Kidney (tissue), 14 donors: Measurements from ENCODE around the gene IMPA2. TPM values are rescaled to one million over a fixed set of nuclear protein-coding genes. Genes with fewer than 3 reads are reported as not detected.
A peak's percentile ranks its signal among the peaks of the same experiment; 100 is the strongest.

Experiments
- DNase-seq, 5 donors: peaks; one replicate each; pipeline ENCODE4 v3.0.0-alpha.2; 2013 to 2020
- FAIRE-seq: peaks from 2 replicates; lab custom pipeline; 2012; peaks lifted over from hg19 to GRCh38; lab: Jason Lieb, UNC
- H3K27ac ChIP-seq, 2 donors: one replicate each; pipeline ENCODE4 v1.7.0; 2013; ENCODE audit warnings: low read depth in 2 of 2, low read length in 2 of 2, inconsistent platforms in 1 of 2
- H3K27me3 ChIP-seq: one replicate; pipeline ENCODE4 v1.7.1; 2013; ENCODE audit warnings: low read length, inconsistent platforms; ENCODE audit not compliant: control insufficient read depth, insufficient read depth
- H3K36me3 ChIP-seq, 3 donors: one replicate each; pipeline versions ENCODE4 v1.7.0 to v1.7.1; 2013; ENCODE audit warnings: low read length in 3 of 3, control low read depth in 1 of 3, inconsistent platforms in 1 of 3; ENCODE audit not compliant: insufficient read depth in 3 of 3, control insufficient read depth in 2 of 3
- H3K4me1 ChIP-seq, 3 donors: one replicate each; pipeline versions ENCODE4 v1.7.0 to v1.7.1; 2013; ENCODE audit warnings: low read length in 3 of 3, inconsistent platforms in 1 of 3, low read depth in 1 of 3; ENCODE audit not compliant: control insufficient read depth in 2 of 3, insufficient read depth in 2 of 3
- H3K4me3 ChIP-seq, 3 donors: one replicate each; pipeline versions ENCODE4 v1.7.0 to v1.8.1; 2013; ENCODE audit warnings: low read length in 3 of 3, control low read depth in 1 of 3, inconsistent platforms in 1 of 3
- H3K9ac ChIP-seq, 3 donors: one replicate each; pipeline versions ENCODE4 v1.7.0 to v1.7.1; 2013; ENCODE audit warnings: low read length in 3 of 3, control low read depth in 1 of 3, inconsistent platforms in 1 of 3
- H3K9me3 ChIP-seq, 3 donors: one replicate each; pipeline versions ENCODE4 v1.7.0 to v1.7.1; 2013; ENCODE audit warnings: low read length in 3 of 3, control low read depth in 1 of 3, inconsistent platforms in 1 of 3; ENCODE audit not compliant: control insufficient read depth in 2 of 3, insufficient read depth in 1 of 3
- CTCF ChIP-seq: IDR thresholded peaks from 3 replicates; pipeline ENCODE4 v1.5.1; 2012; ENCODE audit warnings: mild to moderate bottlenecking, moderate library complexity, borderline replicate concordance; ENCODE audit not compliant: insufficient read depth; ENCODE audit errors: extremely low read depth
- intact Hi-C: fragments of 100-400 bp; cut with DNase I; formaldehyde crosslinking; loops from one replicate; pipeline ENCODE4 v1.11.1; 2022
- polyA plus RNA-seq: library from polyadenylated mRNA; stranded (reverse); fragments of 350-450 nt; fragmentation: Illumina TruSeq; extraction: RNeasy Lipid Tissue Mini Kit (QIAGEN cat#74804); gene quantifications from one replicate; pipeline ENCODE4 v1.2.3, GENCODE V29; 2014; ENCODE audit warnings: low read depth, low replicate concordance; ENCODE audit not compliant: insufficient read depth
- total RNA-seq: library from RNA; stranded (reverse); fragmentation: NEBNext Ultra II Directional; extraction: Animal tissue kit (Norgen Biotek cat#: 25700); gene quantifications from one replicate; pipeline ENCODE4 v1.2.1, GENCODE V29; 2021
- donor health status: control.
- donor health status: control.
- donor health status: control.
- donor health status: control.
- donor health status: control.
- donor health status: DM: yes; HTN: yes; CAD: no.
- donor health status: Normal renal cell carcinoma (clear cell type).

Gene IMPA2
- total and polyA plus RNA-seq, 2 donors from 2014 or later, result 157 to 348 TPM

DNA sequence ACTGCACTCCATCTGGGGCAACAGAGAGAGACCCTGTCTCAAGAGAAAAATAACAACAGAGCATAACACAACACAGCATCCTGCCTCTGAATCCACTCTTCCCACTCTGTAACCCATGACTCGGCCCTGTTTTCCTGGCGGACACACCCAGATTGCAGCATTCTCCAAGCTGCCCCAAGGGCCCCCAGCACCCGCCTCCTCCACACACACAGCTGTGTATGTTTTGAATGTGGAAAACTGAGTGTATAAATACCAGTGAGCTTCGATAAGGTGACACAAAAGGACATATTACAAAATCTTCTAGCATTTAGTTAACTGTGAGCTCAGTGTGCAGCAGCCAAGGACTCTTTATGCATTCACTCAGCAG lies 13.0 kb downstream of the IMPA2 start:
- Histone ChIP-seq H3K27me3 (no peaks in the 10 kb centered on the region), H3K36me3 (peaks cover 0 to 3% (median 0%) of the 10 kb centered on the region in 3 donors), H3K9me3 (no peaks in the 10 kb centered on the region), H3K4me3 (peak overlapping the region in 2 of 3 donors; percentile 40 to 64), H3K27ac (peak overlapping the region; percentile 93 to 96), H3K9ac (peak overlapping the region in 1 of 3 donors; percentile 75), H3K4me1 (peaks cover 3 to 76% (median 69%) of the 10 kb centered on the region in 3 donors)
- intact Hi-C loops, result no loop called here
- FAIRE-seq (no peak), DNase-seq (peak in 2 of 5 donors; percentile 50 to 77)
- TF ChIP-seq CTCF, result no peak

GRCh38 chr18:11994703-11995444 lies 13.6 kb downstream of the IMPA2 start:
- Histone ChIP-seq H3K4me1 (peaks cover 3 to 76% (median 66%) of the 10 kb centered on the region in 3 donors), H3K27ac (peak overlapping the region; percentile 93 to 96), H3K9me3 (no peaks in the 10 kb centered on the region), H3K27me3 (no peaks in the 10 kb centered on the region), H3K36me3 (peaks cover 0 to 4% (median 0%) of the 10 kb centered on the region in 3 donors), H3K4me3 (peak overlapping the region in 2 of 3 donors; percentile 40 to 64), H3K9ac (peak overlapping the region in 1 of 3 donors; percentile 75)
- DNase-seq (peak; percentile 72 to 87 (median 79)), FAIRE-seq (no peak)
- no peak for TF ChIP-seq CTCF
- intact Hi-C loops, result loop anchor here (5.0 kb wide), 1 partner anchor 53 kb away; no protein-coding TSS in a partner anchor

- peak; percentile 86 for TF ChIP-seq CTCF
- DNase-seq (peak; percentile 63 to 88 (median 75)), FAIRE-seq (no peak)
- peak overlapping the region in 1 of 3 donors; percentile 75 for H3K9ac ChIP-seq
- peak overlapping the region; percentile 93 to 96 for H3K27ac ChIP-seq
- H3K9me3 ChIP-seq, result no peaks in the 10 kb centered on the region
- intact Hi-C loops, result loop anchor here (5.0 kb wide), 1 partner anchor 53 kb away; no protein-coding TSS in a partner anchor
- H3K4me3 ChIP-seq, result peak overlapping the region in 1 of 3 donors; percentile 64
- peaks cover 3 to 69% (median 59%) of the 10 kb centered on the region in 3 donors for H3K4me1 ChIP-seq
- H3K36me3 ChIP-seq, result peaks cover 0 to 4% (median 0%) of the 10 kb centered on the region in 3 donors
- no peaks in the 10 kb centered on the region for H3K27me3 ChIP-seq
Observed at GRCh38 chr18:11995445-11996189, 14.3 kb downstream of the IMPA2 start.
